HepG2 (cell line): Measurements from ENCODE around the gene CAPZA1. TPM values are rescaled to one million over a fixed set of nuclear protein-coding genes. Genes with fewer than 3 reads are reported as not detected.

ENCODE experiments used
- ELF1 ChIP-seq: sonication (generic); formaldehyde crosslinking; IDR thresholded peaks from 2 replicates; pipeline ENCODE4 v1.4.0; 2020; ENCODE audit warnings: missing genetic modification reagents
- HNF4A ChIP-seq: sonication (generic); formaldehyde crosslinking; IDR thresholded peaks from 2 replicates; pipeline ENCODE4 v1.4.0; 2020; ENCODE audit warnings: missing genetic modification reagents
- KMT2A ChIP-seq: sonication (generic); formaldehyde crosslinking; IDR thresholded peaks from 2 replicates; pipeline ENCODE4 v1.4.0; 2020; ENCODE audit warnings: missing genetic modification reagents
- MTF2 ChIP-seq: sonication (generic); formaldehyde crosslinking; IDR thresholded peaks from 2 replicates; pipeline ENCODE4 v1.5.0; 2020; ENCODE audit warnings: missing genetic modification reagents, borderline replicate concordance
- NKX3-1 ChIP-seq: sonication (generic); formaldehyde crosslinking; IDR thresholded peaks from 2 replicates; pipeline ENCODE4 v1.5.0; 2020; ENCODE audit warnings: missing genetic modification reagents
- RFXANK ChIP-seq: IDR thresholded peaks from 2 replicates; pipeline ENCODE4 v1.6.1; 2016
- ZNF337 ChIP-seq: sonication (generic); formaldehyde crosslinking; IDR thresholded peaks from 2 replicates; pipeline ENCODE4 v1.5.1; 2020; ENCODE audit warnings: missing genetic modification reagents, low read depth, mild to moderate bottlenecking, borderline replicate concordance
- polyA plus RNA-seq, 8 experiments: library from polyadenylated mRNA; depleted of rRNA in 3 of 8; stranded (reverse) in 7 of 8; unstranded in 1 of 8; fragments of >200 nt; fragmentation: Illumina TruSeq in 4 of 8; extraction: Trizol in 4 of 8; gene quantifications; 2 replicates each; pipeline versions ENCODE4 v1.2.1 to v1.2.3, GENCODE V29; 2011 to 2016; ENCODE audit warnings: low read depth in 4 of 8, missing spikeins in 1 of 8, mixed read lengths in 1 of 8; ENCODE audit not compliant: insufficient read depth in 1 of 8
- total RNA-seq, 5 experiments: library from RNA; depleted of rRNA; stranded (reverse); fragments of >200 nt; fragmentation: Illumina TruSeq; extraction: Trizol; gene quantifications; 2 replicates each; pipeline ENCODE4 v1.2.3, GENCODE V29; 2016; ENCODE audit warnings: low read depth in 1 of 5
- TF ChIP-seq, protein P1 (sequence below): sonication (generic); formaldehyde crosslinking; IDR thresholded peaks from 2 replicates; pipeline ENCODE4 v1.5.1; 2020; ENCODE audit warnings: missing genetic modification reagents, mild to moderate bottlenecking, borderline replicate concordance
- TF ChIP-seq, protein P2 (sequence below): sonication (generic); formaldehyde crosslinking; IDR thresholded peaks from 2 replicates; pipeline ENCODE4; 2020; ENCODE audit warnings: missing genetic modification reagents, mild to moderate bottlenecking, borderline replicate concordance
- TF ChIP-seq, protein P3 (sequence below): sonication (generic); formaldehyde crosslinking; IDR thresholded peaks from 2 replicates; pipeline ENCODE4 v1.8.0; 2022; ENCODE audit warnings: mild to moderate bottlenecking, missing genetic modification reagents, moderate library complexity
- TF ChIP-seq, protein P4 (sequence below): sonication (generic); formaldehyde crosslinking; IDR thresholded peaks from 2 replicates; pipeline ENCODE4 v1.9.0; 2021; ENCODE audit warnings: mild to moderate bottlenecking, missing genetic modification reagents

CAPZA1 gene
- total and polyA plus RNA-seq, 2 of the 13 experiments (the other 11 are each of a cell fraction or from before 2014, with no cell fraction given): 67.0 to 117 TPM

DNA sequence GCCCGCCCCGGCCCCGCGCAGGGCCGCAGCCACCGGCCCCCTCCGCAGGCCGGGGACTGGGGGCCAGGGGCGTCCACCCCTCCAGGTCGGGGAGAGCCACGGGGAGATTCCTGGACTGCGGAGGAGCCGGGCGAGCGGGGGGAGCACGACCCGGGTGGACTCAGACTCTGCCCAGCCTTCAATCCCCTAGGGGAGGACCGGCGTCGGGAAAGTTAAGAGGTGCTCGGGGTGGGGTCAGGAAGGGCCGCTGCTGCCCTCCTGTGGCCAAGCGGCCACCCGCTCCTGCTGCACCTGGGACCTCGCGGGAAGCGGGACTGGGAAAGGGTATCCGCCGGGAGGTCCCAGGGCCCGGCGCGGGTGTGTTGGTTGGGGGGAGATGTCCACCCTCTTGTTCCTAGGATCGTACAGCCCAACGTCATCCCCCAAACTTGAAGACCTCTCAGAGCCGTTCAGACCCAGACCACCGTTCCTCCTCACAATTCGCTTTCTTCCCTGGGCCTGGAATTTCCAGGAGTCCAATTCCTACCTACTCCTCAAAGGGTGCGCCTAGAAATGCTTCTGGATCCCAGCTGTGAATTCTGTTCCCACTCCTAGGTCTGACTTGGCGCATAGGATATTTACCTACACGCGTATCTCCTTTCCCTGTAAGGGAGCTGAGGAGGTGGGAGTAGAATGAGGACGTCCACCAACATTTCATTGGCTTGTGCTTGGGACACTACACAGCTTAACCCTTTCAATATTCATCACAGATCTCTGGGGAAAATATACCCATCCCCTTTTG is 87.8 kb downstream of the CAPZA1 start (continued):
- TF ChIP-seq ZNF337 (no peak), HNF4A (CRISPR knock-in tag) (peak; percentile 46), MTF2 (no peak), ELF1 (0 out of 2 replicates have a peak, but pooled peaks have one; percentile 9), NKX3-1 (CRISPR knock-in tag) (0 out of 2 replicates have a peak, but pooled peaks have one; percentile 42), KMT2A (CRISPR knock-in tag) (0 out of 2 replicates have a peak, but pooled peaks have one; percentile 32), RFXANK (CRISPR knock-in tag) (no peak)
- TF ChIP-seq, protein P1, sequence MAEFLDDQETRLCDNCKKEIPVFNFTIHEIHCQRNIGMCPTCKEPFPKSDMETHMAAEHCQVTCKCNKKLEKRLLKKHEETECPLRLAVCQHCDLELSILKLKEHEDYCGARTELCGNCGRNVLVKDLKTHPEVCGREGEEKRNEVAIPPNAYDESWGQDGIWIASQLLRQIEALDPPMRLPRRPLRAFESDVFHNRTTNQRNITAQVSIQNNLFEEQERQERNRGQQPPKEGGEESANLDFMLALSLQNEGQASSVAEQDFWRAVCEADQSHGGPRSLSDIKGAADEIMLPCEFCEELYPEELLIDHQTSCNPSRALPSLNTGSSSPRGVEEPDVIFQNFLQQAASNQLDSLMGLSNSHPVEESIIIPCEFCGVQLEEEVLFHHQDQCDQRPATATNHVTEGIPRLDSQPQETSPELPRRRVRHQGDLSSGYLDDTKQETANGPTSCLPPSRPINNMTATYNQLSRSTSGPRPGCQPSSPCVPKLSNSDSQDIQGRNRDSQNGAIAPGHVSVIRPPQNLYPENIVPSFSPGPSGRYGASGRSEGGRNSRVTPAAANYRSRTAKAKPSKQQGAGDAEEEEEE: no peak
- TF ChIP-seq, protein P2, sequence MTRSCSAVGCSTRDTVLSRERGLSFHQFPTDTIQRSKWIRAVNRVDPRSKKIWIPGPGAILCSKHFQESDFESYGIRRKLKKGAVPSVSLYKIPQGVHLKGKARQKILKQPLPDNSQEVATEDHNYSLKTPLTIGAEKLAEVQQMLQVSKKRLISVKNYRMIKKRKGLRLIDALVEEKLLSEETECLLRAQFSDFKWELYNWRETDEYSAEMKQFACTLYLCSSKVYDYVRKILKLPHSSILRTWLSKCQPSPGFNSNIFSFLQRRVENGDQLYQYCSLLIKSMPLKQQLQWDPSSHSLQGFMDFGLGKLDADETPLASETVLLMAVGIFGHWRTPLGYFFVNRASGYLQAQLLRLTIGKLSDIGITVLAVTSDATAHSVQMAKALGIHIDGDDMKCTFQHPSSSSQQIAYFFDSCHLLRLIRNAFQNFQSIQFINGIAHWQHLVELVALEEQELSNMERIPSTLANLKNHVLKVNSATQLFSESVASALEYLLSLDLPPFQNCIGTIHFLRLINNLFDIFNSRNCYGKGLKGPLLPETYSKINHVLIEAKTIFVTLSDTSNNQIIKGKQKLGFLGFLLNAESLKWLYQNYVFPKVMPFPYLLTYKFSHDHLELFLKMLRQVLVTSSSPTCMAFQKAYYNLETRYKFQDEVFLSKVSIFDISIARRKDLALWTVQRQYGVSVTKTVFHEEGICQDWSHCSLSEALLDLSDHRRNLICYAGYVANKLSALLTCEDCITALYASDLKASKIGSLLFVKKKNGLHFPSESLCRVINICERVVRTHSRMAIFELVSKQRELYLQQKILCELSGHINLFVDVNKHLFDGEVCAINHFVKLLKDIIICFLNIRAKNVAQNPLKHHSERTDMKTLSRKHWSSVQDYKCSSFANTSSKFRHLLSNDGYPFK: peak; percentile 27; the same call in 1 of the 2 replicates
- TF ChIP-seq, protein P3, sequence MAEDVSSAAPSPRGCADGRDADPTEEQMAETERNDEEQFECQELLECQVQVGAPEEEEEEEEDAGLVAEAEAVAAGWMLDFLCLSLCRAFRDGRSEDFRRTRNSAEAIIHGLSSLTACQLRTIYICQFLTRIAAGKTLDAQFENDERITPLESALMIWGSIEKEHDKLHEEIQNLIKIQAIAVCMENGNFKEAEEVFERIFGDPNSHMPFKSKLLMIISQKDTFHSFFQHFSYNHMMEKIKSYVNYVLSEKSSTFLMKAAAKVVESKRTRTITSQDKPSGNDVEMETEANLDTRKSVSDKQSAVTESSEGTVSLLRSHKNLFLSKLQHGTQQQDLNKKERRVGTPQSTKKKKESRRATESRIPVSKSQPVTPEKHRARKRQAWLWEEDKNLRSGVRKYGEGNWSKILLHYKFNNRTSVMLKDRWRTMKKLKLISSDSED (CRISPR knock-in tag): no peak
- TF ChIP-seq, protein P4, sequence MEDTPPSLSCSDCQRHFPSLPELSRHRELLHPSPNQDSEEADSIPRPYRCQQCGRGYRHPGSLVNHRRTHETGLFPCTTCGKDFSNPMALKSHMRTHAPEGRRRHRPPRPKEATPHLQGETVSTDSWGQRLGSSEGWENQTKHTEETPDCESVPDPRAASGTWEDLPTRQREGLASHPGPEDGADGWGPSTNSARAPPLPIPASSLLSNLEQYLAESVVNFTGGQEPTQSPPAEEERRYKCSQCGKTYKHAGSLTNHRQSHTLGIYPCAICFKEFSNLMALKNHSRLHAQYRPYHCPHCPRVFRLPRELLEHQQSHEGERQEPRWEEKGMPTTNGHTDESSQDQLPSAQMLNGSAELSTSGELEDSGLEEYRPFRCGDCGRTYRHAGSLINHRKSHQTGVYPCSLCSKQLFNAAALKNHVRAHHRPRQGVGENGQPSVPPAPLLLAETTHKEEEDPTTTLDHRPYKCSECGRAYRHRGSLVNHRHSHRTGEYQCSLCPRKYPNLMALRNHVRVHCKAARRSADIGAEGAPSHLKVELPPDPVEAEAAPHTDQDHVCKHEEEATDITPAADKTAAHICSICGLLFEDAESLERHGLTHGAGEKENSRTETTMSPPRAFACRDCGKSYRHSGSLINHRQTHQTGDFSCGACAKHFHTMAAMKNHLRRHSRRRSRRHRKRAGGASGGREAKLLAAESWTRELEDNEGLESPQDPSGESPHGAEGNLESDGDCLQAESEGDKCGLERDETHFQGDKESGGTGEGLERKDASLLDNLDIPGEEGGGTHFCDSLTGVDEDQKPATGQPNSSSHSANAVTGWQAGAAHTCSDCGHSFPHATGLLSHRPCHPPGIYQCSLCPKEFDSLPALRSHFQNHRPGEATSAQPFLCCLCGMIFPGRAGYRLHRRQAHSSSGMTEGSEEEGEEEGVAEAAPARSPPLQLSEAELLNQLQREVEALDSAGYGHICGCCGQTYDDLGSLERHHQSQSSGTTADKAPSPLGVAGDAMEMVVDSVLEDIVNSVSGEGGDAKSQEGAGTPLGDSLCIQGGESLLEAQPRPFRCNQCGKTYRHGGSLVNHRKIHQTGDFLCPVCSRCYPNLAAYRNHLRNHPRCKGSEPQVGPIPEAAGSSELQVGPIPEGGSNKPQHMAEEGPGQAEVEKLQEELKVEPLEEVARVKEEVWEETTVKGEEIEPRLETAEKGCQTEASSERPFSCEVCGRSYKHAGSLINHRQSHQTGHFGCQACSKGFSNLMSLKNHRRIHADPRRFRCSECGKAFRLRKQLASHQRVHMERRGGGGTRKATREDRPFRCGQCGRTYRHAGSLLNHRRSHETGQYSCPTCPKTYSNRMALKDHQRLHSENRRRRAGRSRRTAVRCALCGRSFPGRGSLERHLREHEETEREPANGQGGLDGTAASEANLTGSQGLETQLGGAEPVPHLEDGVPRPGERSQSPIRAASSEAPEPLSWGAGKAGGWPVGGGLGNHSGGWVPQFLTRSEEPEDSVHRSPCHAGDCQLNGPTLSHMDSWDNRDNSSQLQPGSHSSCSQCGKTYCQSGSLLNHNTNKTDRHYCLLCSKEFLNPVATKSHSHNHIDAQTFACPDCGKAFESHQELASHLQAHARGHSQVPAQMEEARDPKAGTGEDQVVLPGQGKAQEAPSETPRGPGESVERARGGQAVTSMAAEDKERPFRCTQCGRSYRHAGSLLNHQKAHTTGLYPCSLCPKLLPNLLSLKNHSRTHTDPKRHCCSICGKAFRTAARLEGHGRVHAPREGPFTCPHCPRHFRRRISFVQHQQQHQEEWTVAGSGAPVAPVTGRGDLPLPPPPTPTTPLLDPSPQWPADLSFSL (CRISPR knock-in tag): 0 out of 2 replicates have a peak, but pooled peaks have one; percentile 33
